GM18499 (cell line): ENCODE measurements around the gene ZCCHC24.

Experiments
- ATAC-seq: cut with Tn5 transposase; IDR thresholded peaks from one replicate; pipeline ENCODE4 v1.9.1; 2021; ENCODE audit warnings: moderate number of reproducible peaks; ENCODE audit not compliant: insufficient read depth, unreplicated experiment

ZCCHC24 gene

GRCh38 chr10:79473496-79474095 is 28.2 kb upstream of the ZCCHC24 start:
- no peak for ATAC-seq

GRCh38 chr10:79472951-79473350 is 27.5 kb upstream of the ZCCHC24 start:
- ATAC-seq, result no peak

GRCh38 chr10:79472449-79472848 is 27.0 kb upstream of the ZCCHC24 start:
- no peak for ATAC-seq

- ATAC-seq, result no peak
Observed at GRCh38 chr10:79471776-79472175, 26.4 kb upstream of the ZCCHC24 start.

GRCh38 chr10:79470096-79470495 is 24.7 kb upstream of the ZCCHC24 start:
- ATAC-seq, result no peak

- no peak for ATAC-seq
Observed at GRCh38 chr10:79468841-79469585, 23.6 kb upstream of the ZCCHC24 start.

GRCh38 chr10:79468015-79468560 is 22.7 kb upstream of the ZCCHC24 start:
- no peak for ATAC-seq

- no peak for ATAC-seq
Observed at GRCh38 chr10:79465341-79465740, 19.9 kb upstream of the ZCCHC24 start.

- no peak for ATAC-seq
Observed at GRCh38 chr10:79463578-79464496, 18.4 kb upstream of the ZCCHC24 start.

GRCh38 chr10:79460687-79461086 is 15.3 kb upstream of the ZCCHC24 start:
- ATAC-seq, result no peak

GRCh38 chr10:79459243-79459642 is 13.8 kb upstream of the ZCCHC24 start:
- no peak for ATAC-seq

- no peak for ATAC-seq
Observed at GRCh38 chr10:79458483-79458882, 13.1 kb upstream of the ZCCHC24 start.

GRCh38 chr10:79457256-79457785 is 11.9 kb upstream of the ZCCHC24 start:
- ATAC-seq, result no peak

GRCh38 chr10:79454259-79454658 is 8.8 kb upstream of the ZCCHC24 start:
- ATAC-seq, result no peak

- no peak for ATAC-seq
Observed at GRCh38 chr10:79453392-79453791, 8.0 kb upstream of the ZCCHC24 start.

GRCh38 chr10:79452174-79452611 is 6.8 kb upstream of the ZCCHC24 start:
- ATAC-seq, result no peak

GRCh38 chr10:79451046-79451699 is 5.7 kb upstream of the ZCCHC24 start:
- no peak for ATAC-seq

- ATAC-seq, result no peak
Observed at GRCh38 chr10:79449181-79450146, 4.0 kb upstream of the ZCCHC24 start.

- no peak for ATAC-seq
Observed at GRCh38 chr10:79448732-79449049, 3.3 kb upstream of the ZCCHC24 start.
